ENCODE measurements around the gene AIF1L. TPM values are rescaled to one million over a fixed set of nuclear protein-coding genes. Genes with fewer than 3 reads are reported as not detected.

Gene AIF1L
- total RNA-seq, 4 donors from 2014 or later: 5.4 to 28.5 (median 17.1) TPM

DNA sequence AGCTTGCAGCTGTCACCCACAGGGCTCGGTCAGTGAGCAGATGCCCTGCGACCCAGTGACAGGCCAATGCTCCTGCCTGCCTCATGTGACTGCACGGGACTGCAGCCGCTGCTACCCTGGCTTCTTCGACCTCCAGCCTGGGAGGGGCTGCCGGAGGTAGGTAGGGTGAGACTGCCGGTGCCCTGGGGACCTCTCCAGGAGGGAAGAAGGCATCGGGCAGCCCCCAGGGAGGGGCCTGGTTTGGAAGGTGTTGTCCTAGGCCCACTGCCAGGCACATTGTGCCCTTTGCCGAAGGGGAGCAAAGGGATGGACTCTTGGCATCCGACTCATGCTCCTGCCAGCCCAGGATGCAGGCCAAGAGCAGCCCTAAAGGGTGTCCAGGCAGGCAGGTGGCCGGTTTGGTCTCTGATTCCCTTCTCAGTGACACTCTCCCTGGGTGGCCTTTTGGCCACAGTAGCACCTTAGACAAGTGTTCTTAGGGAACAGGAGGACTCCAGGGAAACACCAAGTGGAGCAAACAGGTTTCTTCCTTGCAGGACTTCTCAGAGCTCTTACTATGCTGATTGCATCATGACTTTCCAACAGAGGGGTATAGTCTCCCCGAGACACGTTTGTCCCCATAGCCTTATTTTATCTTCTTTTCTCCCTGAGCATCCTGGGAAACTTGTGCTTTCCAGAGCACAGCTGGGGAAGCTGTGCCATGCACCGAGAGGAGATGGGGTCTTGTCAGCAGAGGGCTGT is 28.1 kb upstream of the AIF1L start:
- Histone ChIP-seq H3K4me1 (no peaks in the 10 kb centered on the region), H3K36me3 (no peaks in the 10 kb centered on the region), H3K27ac (no peak overlapping the region), H3K9me3 (no peaks in the 10 kb centered on the region), H3K4me3 (no peak overlapping the region), H3K27me3 (peaks cover 42% of the 10 kb centered on the region)
- TF ChIP-seq POLR2A (IDR thresholded peaks at IDR 0.05) (no peak), POLR2AphosphoS5 (IDR thresholded peaks at IDR 0.05) (no peak), EP300 (IDR thresholded peaks at IDR 0.05) (no peak)
- TF ChIP-seq, protein P1, sequence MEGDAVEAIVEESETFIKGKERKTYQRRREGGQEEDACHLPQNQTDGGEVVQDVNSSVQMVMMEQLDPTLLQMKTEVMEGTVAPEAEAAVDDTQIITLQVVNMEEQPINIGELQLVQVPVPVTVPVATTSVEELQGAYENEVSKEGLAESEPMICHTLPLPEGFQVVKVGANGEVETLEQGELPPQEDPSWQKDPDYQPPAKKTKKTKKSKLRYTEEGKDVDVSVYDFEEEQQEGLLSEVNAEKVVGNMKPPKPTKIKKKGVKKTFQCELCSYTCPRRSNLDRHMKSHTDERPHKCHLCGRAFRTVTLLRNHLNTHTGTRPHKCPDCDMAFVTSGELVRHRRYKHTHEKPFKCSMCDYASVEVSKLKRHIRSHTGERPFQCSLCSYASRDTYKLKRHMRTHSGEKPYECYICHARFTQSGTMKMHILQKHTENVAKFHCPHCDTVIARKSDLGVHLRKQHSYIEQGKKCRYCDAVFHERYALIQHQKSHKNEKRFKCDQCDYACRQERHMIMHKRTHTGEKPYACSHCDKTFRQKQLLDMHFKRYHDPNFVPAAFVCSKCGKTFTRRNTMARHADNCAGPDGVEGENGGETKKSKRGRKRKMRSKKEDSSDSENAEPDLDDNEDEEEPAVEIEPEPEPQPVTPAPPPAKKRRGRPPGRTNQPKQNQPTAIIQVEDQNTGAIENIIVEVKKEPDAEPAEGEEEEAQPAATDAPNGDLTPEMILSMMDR (IDR thresholded peaks at IDR 0.05): no peak
- no peak for ATAC-seq
- 68 to 71% methylated on average over 3 of the region's 14 CpGs for WGBS, 2 donors (ENCODE audit: low coverage in 1 of 2)

DNA sequence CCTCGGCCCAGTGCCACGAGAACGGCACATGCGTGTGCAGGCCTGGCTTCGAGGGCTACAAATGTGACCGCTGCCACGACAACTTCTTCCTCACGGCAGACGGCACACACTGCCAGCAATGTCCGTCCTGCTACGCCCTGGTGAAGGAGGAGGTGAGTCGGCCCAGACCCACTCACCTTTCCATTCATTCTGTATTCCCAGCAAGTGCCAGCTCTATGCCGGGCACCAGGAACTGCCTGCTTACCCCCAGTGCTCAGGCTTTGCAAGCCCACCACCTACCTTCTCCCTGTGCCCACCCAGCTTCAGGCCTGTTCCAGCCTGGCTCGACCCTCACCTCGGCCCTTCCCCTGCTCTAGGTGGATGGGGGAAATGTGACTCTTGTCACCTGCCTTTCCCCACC is 26.6 kb upstream of the AIF1L start:
- 90 to 94% methylated on average over 2 to 9 of the region's 15 CpGs for WGBS, 2 donors (ENCODE audit: low coverage in 1 of 2)
- no peak for ATAC-seq
- H3K9me3 ChIP-seq: no peaks in the 10 kb centered on the region
- H3K36me3 ChIP-seq: no peaks in the 10 kb centered on the region
- no peaks in the 10 kb centered on the region for H3K4me1 ChIP-seq
- TF ChIP-seq POLR2AphosphoS5 (IDR thresholded peaks at IDR 0.05): no peak
- TF ChIP-seq POLR2A (IDR thresholded peaks at IDR 0.05): no peak
- TF ChIP-seq EP300 (IDR thresholded peaks at IDR 0.05): no peak
- TF ChIP-seq, protein P1 (IDR thresholded peaks at IDR 0.05): no peak
- H3K27me3 ChIP-seq: peaks cover 38% of the 10 kb centered on the region
- no peak overlapping the region for H3K4me3 ChIP-seq
- no peak overlapping the region for H3K27ac ChIP-seq

DNA sequence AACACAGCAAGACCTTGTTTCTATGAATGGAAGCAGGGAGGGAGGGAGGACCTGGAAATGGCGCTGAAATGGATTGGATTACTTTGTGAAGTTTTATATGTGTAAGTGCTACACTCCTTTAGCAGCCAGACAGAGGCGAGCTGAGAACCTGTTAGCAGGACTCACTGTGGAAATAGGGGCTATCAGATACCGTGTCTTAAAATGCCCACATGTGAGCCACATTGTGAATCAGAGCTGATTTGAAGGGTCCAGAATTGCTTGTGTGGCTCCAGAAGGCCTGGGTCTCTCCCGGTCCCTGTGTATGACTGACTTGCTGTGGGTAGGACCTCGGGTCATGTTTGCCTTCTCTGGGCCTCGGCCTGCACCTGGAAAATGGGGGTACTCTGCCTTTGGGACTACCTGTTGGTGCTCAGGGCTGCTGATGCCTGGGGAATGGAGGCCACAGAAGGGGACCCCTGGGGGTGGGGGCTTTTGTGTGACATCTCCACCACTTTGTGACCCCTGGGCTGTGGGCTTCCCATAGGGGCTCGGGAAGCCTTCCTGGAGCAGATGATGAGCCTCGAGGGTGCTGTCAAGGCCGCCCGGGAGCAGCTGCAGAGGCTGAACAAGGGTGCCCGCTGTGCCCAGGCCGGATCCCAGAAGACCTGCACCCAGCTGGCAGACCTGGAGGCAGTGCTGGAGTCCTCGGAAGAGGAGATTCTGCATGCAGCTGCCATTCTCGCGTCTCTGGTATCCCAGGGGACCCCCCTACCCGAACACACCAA is 24.0 kb upstream of the AIF1L start:
- WGBS, 2 donors (ENCODE audit: low coverage in 1 of 2): 82% methylated on average over 4 of the region's 16 CpGs; no CpG with 5 or more reads in 1 of the 2 donors
- no peaks in the 10 kb centered on the region for H3K36me3 ChIP-seq
- no peaks in the 10 kb centered on the region for H3K4me1 ChIP-seq
- TF ChIP-seq POLR2A (IDR thresholded peaks at IDR 0.05) (no peak), EP300 (IDR thresholded peaks at IDR 0.05) (no peak), POLR2AphosphoS5 (IDR thresholded peaks at IDR 0.05) (no peak)
- TF ChIP-seq, protein P1 (IDR thresholded peaks at IDR 0.05): no peak
- no peak overlapping the region for H3K27ac ChIP-seq
- H3K9me3 ChIP-seq: no peaks in the 10 kb centered on the region
- no peak overlapping the region for H3K4me3 ChIP-seq
- peaks cover 29% of the 10 kb centered on the region for H3K27me3 ChIP-seq
- ATAC-seq: no peak

DNA sequence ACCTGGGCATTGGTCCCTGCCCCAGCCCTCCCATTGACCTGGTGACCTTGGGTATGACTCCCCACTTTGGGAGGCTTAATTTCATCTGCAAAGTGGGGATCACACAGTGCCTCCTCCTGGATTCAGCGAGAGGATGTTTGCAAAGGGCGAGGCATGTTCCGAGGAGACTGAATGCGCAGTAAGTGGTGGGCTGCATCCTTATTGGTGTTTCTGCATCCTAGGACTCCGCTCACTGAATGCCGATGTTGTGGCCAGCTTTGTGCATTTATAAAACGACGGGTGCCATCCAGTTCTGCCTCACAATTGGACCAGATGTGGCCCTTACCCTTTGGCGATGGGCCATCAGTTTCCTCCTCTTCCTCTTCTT is 23.5 kb upstream of the AIF1L start:
- Histone ChIP-seq H3K36me3 (no peaks in the 10 kb centered on the region), H3K27me3 (peaks cover 27% of the 10 kb centered on the region), H3K9me3 (no peaks in the 10 kb centered on the region), H3K4me1 (no peaks in the 10 kb centered on the region), H3K4me3 (no peak overlapping the region), H3K27ac (no peak overlapping the region)
- no peak for ATAC-seq
- TF ChIP-seq EP300 (IDR thresholded peaks at IDR 0.05) (no peak), POLR2AphosphoS5 (IDR thresholded peaks at IDR 0.05) (no peak), POLR2A (IDR thresholded peaks at IDR 0.05) (no peak)
- TF ChIP-seq, protein P1 (IDR thresholded peaks at IDR 0.05): no peak
- 70 to 92% methylated on average over 2 to 5 of the region's 9 CpGs for WGBS, 2 donors (ENCODE audit: low coverage in 1 of 2)
